ENCODE results near the gene XRCC5. TPM values are rescaled to one million over a fixed set of nuclear protein-coding genes. Genes with fewer than 3 reads are reported as not detected.

XRCC5 gene
- 100 to 1,000 TPM; 205 to 244 TPM for total RNA-seq

- TF ChIP-seq CTCF (IDR thresholded peaks at IDR 0.05): no peak
- DNase-seq: peak; percentile 96
- intact Hi-C loops (cut with DNase I): no loop called here
- Histone ChIP-seq H3K27me3 (no peaks in the 10 kb centered on the region), H3K9me3 (no peaks in the 10 kb centered on the region), H3K36me3 (no peaks in the 10 kb centered on the region), H3K27ac (peak within 1 kb of the TSS; percentile 83), H3K4me1 (no peaks in the 10 kb centered on the region), H3K4me3 (peak within 1 kb of the TSS; percentile 85), H3K9ac (ENCODE audit: low read depth in 2 of 2, low read length in 2 of 2) (peak within 1 kb of the TSS; percentile 90 to 95)
These were observed at the start of gene XRCC5 for GRCh38 chr2:216108967-216109921. Gene XRCC5 (plus strand): TSS chr2:216109348. CDS start chr2:216109437, 89 bp downstream.

DNA sequence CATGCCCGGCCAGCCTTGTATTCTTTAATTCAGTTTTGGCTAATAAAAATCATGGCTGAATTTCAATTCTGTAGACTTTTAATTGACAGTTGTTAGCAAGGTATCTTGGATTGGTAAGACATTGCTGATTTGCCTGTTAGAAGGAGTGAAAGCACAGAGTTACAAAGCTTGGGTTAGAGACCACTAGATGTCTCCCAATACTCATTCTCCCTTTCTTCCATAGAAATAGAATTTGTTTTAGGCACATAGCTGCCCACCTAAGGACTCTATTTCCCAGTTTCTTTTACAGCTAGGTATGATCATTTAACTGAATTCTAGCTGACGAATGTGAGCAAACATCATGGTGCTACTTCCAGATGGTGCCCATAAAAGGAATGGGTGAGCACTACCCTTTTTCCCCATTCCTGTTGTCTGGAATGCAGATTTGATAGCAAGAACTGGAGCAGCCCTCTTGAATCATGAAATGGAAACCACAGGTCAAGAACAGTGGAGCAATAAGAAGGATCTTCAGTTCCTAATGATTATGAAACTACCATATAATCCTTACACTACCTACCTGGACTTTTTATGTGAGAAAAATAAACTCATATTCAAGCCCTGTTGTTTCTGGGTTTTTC is 45.0 kb upstream of the XRCC5 start:
- Histone ChIP-seq H3K9me3 (no peaks in the 10 kb centered on the region), H3K27ac (no peak overlapping the region), H3K4me3 (no peak overlapping the region), H3K4me1 (no peaks in the 10 kb centered on the region), H3K9ac (ENCODE audit: low read depth in 2 of 2, low read length in 2 of 2) (no peak overlapping the region), H3K27me3 (no peaks in the 10 kb centered on the region), H3K36me3 (no peaks in the 10 kb centered on the region)
- intact Hi-C loops (cut with DNase I): no loop called here
- TF ChIP-seq CTCF (IDR thresholded peaks at IDR 0.05): no peak
- DNase-seq: no peak

- no peak for TF ChIP-seq CTCF (IDR thresholded peaks at IDR 0.05)
- intact Hi-C loops (cut with DNase I): no loop called here
- no peak overlapping the region for H3K9ac ChIP-seq (ENCODE audit: low read depth in 2 of 2, low read length in 2 of 2)
- no peaks in the 10 kb centered on the region for H3K27me3 ChIP-seq
- H3K4me1 ChIP-seq: no peaks in the 10 kb centered on the region
- no peak for DNase-seq
- H3K36me3 ChIP-seq: no peaks in the 10 kb centered on the region
- H3K4me3 ChIP-seq: no peak overlapping the region
- H3K27ac ChIP-seq: no peak overlapping the region
- no peaks in the 10 kb centered on the region for H3K9me3 ChIP-seq
These were observed 44.5 kb upstream of the XRCC5 start for GRCh38 chr2:216064665-216065064.

DNA sequence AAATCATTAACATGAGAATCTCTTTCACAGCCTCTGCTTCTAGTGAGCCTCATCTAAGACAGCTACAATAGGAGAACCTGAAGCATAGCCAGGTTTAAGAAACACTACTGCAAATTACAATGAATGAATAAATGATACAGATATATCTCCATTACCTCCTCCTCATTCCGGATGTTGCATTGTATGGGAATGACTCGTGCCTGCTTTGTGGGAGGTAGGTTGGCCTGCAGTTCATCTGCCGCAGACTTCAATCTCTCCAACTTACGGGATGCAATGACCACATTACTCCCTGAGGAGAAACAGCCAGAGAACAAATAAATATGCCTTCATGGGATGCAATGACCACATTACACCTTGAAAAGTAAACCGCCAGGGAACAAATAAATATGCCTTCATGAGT is 42.9 kb upstream of the XRCC5 start:
- DNase-seq: no peak
- intact Hi-C loops (cut with DNase I): no loop called here
- Histone ChIP-seq H3K4me3 (no peak overlapping the region), H3K9me3 (no peaks in the 10 kb centered on the region), H3K9ac (ENCODE audit: low read depth in 2 of 2, low read length in 2 of 2) (no peak overlapping the region), H3K36me3 (no peaks in the 10 kb centered on the region), H3K27ac (no peak overlapping the region), H3K27me3 (no peaks in the 10 kb centered on the region), H3K4me1 (no peaks in the 10 kb centered on the region)
- no peak for TF ChIP-seq CTCF (IDR thresholded peaks at IDR 0.05)

DNA sequence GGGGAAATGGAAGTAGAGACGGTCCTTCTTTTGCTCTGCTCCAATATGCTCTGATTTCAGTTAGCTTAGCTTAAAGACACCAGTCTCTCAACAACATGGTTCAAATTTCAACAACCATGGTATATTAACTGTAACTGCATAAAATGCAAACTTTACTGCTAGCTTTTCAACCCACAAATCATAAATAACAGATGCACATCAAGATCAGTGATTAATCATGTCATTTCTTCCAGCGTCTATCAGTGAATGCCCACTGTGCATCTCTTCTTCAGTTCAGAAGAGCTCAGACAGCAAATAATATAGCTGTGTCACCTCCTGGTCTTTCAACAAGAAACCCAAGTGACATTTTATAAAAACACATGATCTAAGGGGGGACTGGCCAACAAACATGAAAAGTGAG is 40.1 kb upstream of the XRCC5 start:
- no peaks in the 10 kb centered on the region for H3K9me3 ChIP-seq
- no peaks in the 10 kb centered on the region for H3K36me3 ChIP-seq
- no peak overlapping the region for H3K4me3 ChIP-seq
- no peaks in the 10 kb centered on the region for H3K4me1 ChIP-seq
- DNase-seq: no peak
- H3K27ac ChIP-seq: no peak overlapping the region
- intact Hi-C loops (cut with DNase I): no loop called here
- H3K27me3 ChIP-seq: no peaks in the 10 kb centered on the region
- H3K9ac ChIP-seq (ENCODE audit: low read depth in 2 of 2, low read length in 2 of 2): no peak overlapping the region
- no peak for TF ChIP-seq CTCF (IDR thresholded peaks at IDR 0.05)

All from colonic mucosa (tissue), 4 donors.